Testis (tissue), 2 donors: Measurements from ENCODE around the gene FIGN.

Experiments used
- CTCF ChIP-seq, 3 experiments: fragments of 450-650 bp in 2 of 3; fragments of 200-600 bp in 1 of 3; sonication (generic) in 1 of 3; IDR thresholded peaks; one replicate each; pipeline ENCODE4 v1.5.1; 2016 to 2019; ENCODE audit warnings: antibody characterized with exemption in 3 of 3, mild to moderate bottlenecking in 2 of 3, moderate library complexity in 1 of 3
- POLR2A ChIP-seq: fragments of 450-650 bp; IDR thresholded peaks from one replicate; pipeline ENCODE4 v1.6.1; 2017; ENCODE audit warnings: antibody characterized with exemption, mild to moderate bottlenecking, moderate library complexity

- no peak for TF ChIP-seq POLR2A
- no peak for TF ChIP-seq CTCF (IDR thresholded peaks at IDR 0.05)
These were observed 49.4 kb upstream of the FIGN start for GRCh38 chr2:163785162-163785561.
